HL-60 (cell line): ENCODE data around the gene WFS1.

Experiments
- CTCF ChIP-seq: IDR thresholded peaks from one replicate; pipeline ENCODE4 v1.5.1; 2011; ENCODE audit warnings: low read length, control low read depth, inconsistent platforms; ENCODE audit not compliant: insufficient read depth
- GABPA ChIP-seq: IDR thresholded peaks from 2 replicates; pipeline ENCODE4 v1.6.1; 2012; ENCODE audit warnings: low read depth
- POLR2AphosphoS5 ChIP-seq: IDR thresholded peaks from 2 replicates; pipeline ENCODE4 v1.6.1; 2012; ENCODE audit warnings: low read depth

- TF ChIP-seq GABPA: no peak
- no peak for TF ChIP-seq CTCF
- TF ChIP-seq POLR2AphosphoS5: no peak
These were observed 31.5 kb downstream of the WFS1 start for GRCh38 chr4:6301051-6301731.
